SU-DHL-6 (cell line): Measurements from ENCODE around the gene ARL15.

Experiments
- EZH2phosphoT487 ChIP-seq: fragments of 200-600 bp; sonication (generic), shearing (Covaris generic); conservative IDR thresholded peaks from 2 replicates; pipeline ENCODE4 v1.6.1; 2018; ENCODE audit warnings: mild to moderate bottlenecking, antibody characterized with exemption, low read length, moderate library complexity, mixed read lengths
- TF ChIP-seq, protein P1 (sequence below): fragments of 200-600 bp; sonication (generic); IDR thresholded peaks from one replicate; pipeline ENCODE4 v1.5.1; 2017; ENCODE audit warnings: antibody characterized with exemption, mild to moderate bottlenecking, low read length, moderate library complexity; ENCODE audit not compliant: insufficient read depth, poor library complexity, severe bottlenecking

DNA sequence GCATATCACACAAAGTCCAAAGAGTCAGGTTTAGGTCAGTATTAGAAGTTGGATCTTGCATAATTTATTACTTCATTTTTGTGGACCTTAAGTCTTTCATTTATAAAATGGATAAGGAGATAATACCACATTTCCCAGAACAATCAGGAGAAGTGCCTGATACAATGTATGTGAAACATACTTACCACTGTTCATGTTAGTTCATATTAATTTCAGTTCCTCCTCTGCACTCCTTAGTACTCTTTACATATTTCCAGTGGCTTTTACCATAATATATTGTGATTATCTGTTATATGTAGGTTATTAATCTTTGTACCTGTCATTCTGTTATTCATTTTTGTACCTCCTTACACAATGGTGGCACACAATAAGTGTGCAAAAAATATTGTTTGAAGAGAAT, 214.4 kb downstream of the ARL15 start:
- TF ChIP-seq, protein P1, sequence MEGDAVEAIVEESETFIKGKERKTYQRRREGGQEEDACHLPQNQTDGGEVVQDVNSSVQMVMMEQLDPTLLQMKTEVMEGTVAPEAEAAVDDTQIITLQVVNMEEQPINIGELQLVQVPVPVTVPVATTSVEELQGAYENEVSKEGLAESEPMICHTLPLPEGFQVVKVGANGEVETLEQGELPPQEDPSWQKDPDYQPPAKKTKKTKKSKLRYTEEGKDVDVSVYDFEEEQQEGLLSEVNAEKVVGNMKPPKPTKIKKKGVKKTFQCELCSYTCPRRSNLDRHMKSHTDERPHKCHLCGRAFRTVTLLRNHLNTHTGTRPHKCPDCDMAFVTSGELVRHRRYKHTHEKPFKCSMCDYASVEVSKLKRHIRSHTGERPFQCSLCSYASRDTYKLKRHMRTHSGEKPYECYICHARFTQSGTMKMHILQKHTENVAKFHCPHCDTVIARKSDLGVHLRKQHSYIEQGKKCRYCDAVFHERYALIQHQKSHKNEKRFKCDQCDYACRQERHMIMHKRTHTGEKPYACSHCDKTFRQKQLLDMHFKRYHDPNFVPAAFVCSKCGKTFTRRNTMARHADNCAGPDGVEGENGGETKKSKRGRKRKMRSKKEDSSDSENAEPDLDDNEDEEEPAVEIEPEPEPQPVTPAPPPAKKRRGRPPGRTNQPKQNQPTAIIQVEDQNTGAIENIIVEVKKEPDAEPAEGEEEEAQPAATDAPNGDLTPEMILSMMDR: no peak
- no peak for TF ChIP-seq EZH2phosphoT487
